T-helper 2 cell treated with Interferon-gamma antibody and Interleukin-4, amounts not matched to agents 100 ng/mL and 5 ng/mL, for 36 hours (primary cell): ENCODE measurements around the gene RAP1GDS1. TPM values are rescaled to one million over a fixed set of nuclear protein-coding genes. Genes with fewer than 3 reads are reported as not detected.
"Not testable (repeated sequence)": the region's sequence is repeated elsewhere in the genome, so short reads cannot be mapped to it uniquely, and the experiment has no call there.

Source experiments
- intact Hi-C: fragments of 100-400 bp; cut with micrococcal nuclease; formaldehyde crosslinking; loops from one replicate; pipeline ENCODE4 v1.15.1; 2023
- total RNA-seq: library from RNA; stranded (reverse); gene quantifications from 2 replicates; pipeline ENCODE4 v1.2.3, GENCODE V29; 2022

Gene RAP1GDS1
- total RNA-seq, 1 donor from 2014 or later, result 73.1 TPM

- intact Hi-C loops, result not testable (repeated sequence)
Measured at GRCh38 chr4:98479590-98479989, 218.4 kb downstream of the RAP1GDS1 start.

GRCh38 chr4:98480535-98480934 lies 219.4 kb downstream of the RAP1GDS1 start:
- intact Hi-C loops, result loop anchor here (10.0 kb wide), 1 partner anchor 124 kb away; no protein-coding TSS in a partner anchor

- intact Hi-C loops, result loop anchor here (10.0 kb wide), 1 partner anchor 124 kb away; no protein-coding TSS in a partner anchor
Measured at GRCh38 chr4:98481167-98481566, 220.0 kb downstream of the RAP1GDS1 start.

- intact Hi-C loops, result loop anchor here (10.0 kb wide), 1 partner anchor 122 kb away; no protein-coding TSS in a partner anchor
Measured at GRCh38 chr4:98482503-98482846, 221.3 kb downstream of the RAP1GDS1 start.

- intact Hi-C loops, result loop anchor here (10.0 kb wide), 1 partner anchor 122 kb away; no protein-coding TSS in a partner anchor
Measured at GRCh38 chr4:98482847-98483806, 221.9 kb downstream of the RAP1GDS1 start.

- intact Hi-C loops, result loop anchor here (10.0 kb wide), 1 partner anchor 121 kb away; no protein-coding TSS in a partner anchor
Measured at GRCh38 chr4:98484031-98484430, 222.8 kb downstream of the RAP1GDS1 start.

- intact Hi-C loops, result loop anchor here (10.0 kb wide), 1 partner anchor 119 kb away; no protein-coding TSS in a partner anchor
Measured at GRCh38 chr4:98485816-98486345, 224.7 kb downstream of the RAP1GDS1 start.

- intact Hi-C loops, result no loop called here
Measured at GRCh38 chr4:98490251-98490650, 229.1 kb downstream of the RAP1GDS1 start.

- intact Hi-C loops, result no loop called here
Measured at GRCh38 chr4:98491899-98492559, 230.8 kb downstream of the RAP1GDS1 start.

GRCh38 chr4:98493296-98493695 lies 232.1 kb downstream of the RAP1GDS1 start:
- intact Hi-C loops, result no loop called here

Other genes with a start within 250 kb of the RAP1GDS1 start
- gene STPG2, start 117.9 kb upstream of the RAP1GDS1 start, total RNA-seq, result not detected in 2 replicates